Endothelial cell (in vitro differentiated cells): ENCODE data around the gene GPR135. TPM values are rescaled to one million over a fixed set of nuclear protein-coding genes. Genes with fewer than 3 reads are reported as not detected.

ENCODE experiments used
- DNase-seq: peaks from one replicate; pipeline ENCODE4 v3.0.0; 2021; ENCODE audit warnings: low spot score
- H3K27ac Mint-ChIP-seq: one replicate; pipeline ENCODE4 v1.8.0; 2021; ENCODE audit warnings: mixed read lengths, inconsistent platforms; ENCODE audit not compliant: unreplicated experiment
- H3K27me3 Mint-ChIP-seq: one replicate; pipeline ENCODE4 v1.8.0; 2021; ENCODE audit warnings: mild to moderate bottlenecking, moderate library complexity, mixed read lengths, inconsistent platforms; ENCODE audit not compliant: unreplicated experiment
- H3K36me3 Mint-ChIP-seq: one replicate; pipeline ENCODE4 v1.8.0; 2021; ENCODE audit warnings: mild to moderate bottlenecking, low read depth, mixed read lengths, inconsistent platforms; ENCODE audit not compliant: unreplicated experiment
- H3K4me1 Mint-ChIP-seq: one replicate; pipeline ENCODE4 v1.8.0; 2021; ENCODE audit warnings: mild to moderate bottlenecking, mixed read lengths, inconsistent platforms; ENCODE audit not compliant: unreplicated experiment
- H3K4me3 Mint-ChIP-seq: one replicate; pipeline ENCODE4 v1.8.0; 2021; ENCODE audit warnings: mild to moderate bottlenecking, mixed read lengths, inconsistent platforms; ENCODE audit not compliant: unreplicated experiment
- H3K9me3 Mint-ChIP-seq: one replicate; pipeline ENCODE4 v1.8.0; 2021; ENCODE audit warnings: mixed read lengths, inconsistent platforms; ENCODE audit not compliant: unreplicated experiment
- CTCF ChIP-seq: fragments of 200-600 bp; sonication (generic); IDR thresholded peaks from one replicate; pipeline ENCODE4 v1.5.0; 2021; ENCODE audit warnings: antibody characterized with exemption; ENCODE audit not compliant: unreplicated experiment
- total RNA-seq: library from RNA; stranded (reverse); fragmentation: NEBNext Ultra II Directional; extraction: Animal tissue kit (Norgen Biotek cat#: 25700); gene quantifications from one replicate; pipeline ENCODE4 v1.2.1, GENCODE V29; 2021; ENCODE audit not compliant: unreplicated experiment

GPR135 gene
- total RNA-seq, 1 donor from 2014 or later, result 1.5 TPM

DNA sequence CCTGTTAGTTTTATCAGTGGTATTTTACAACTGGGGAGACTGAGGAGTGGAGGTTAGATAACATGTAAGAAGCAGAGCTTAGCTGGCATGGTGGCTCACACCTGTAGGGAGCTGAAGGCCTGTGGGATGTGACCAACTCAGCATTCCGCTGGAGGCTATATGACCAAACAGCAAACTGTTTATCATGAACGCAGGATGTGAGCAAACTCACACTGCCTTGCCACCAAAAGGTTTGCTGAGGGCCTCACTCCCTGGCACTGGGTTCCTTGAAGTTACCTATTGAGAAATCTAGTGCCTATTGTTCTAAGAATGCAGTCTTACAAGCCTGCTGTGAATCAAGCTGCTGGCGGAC lies 42.5 kb upstream of the GPR135 start:
- Mint-ChIP-seq H3K27ac (no peak overlapping the region), H3K4me1 (no peaks in the 10 kb centered on the region), H3K27me3 (no peaks in the 10 kb centered on the region), H3K4me3 (no peak overlapping the region), H3K9me3 (no peaks in the 10 kb centered on the region), H3K36me3 (no peaks in the 10 kb centered on the region)
- TF ChIP-seq CTCF, result no peak
- DNase-seq, result no peak

- Mint-ChIP-seq H3K4me3 (no peak overlapping the region), H3K4me1 (no peaks in the 10 kb centered on the region), H3K27ac (no peak overlapping the region), H3K27me3 (no peaks in the 10 kb centered on the region), H3K9me3 (no peaks in the 10 kb centered on the region), H3K36me3 (no peaks in the 10 kb centered on the region)
- peak; percentile 83 for DNase-seq
- peak; percentile 76 for TF ChIP-seq CTCF
Measured at GRCh38 chr14:59507063-59507751, 42.0 kb upstream of the GPR135 start.

DNA sequence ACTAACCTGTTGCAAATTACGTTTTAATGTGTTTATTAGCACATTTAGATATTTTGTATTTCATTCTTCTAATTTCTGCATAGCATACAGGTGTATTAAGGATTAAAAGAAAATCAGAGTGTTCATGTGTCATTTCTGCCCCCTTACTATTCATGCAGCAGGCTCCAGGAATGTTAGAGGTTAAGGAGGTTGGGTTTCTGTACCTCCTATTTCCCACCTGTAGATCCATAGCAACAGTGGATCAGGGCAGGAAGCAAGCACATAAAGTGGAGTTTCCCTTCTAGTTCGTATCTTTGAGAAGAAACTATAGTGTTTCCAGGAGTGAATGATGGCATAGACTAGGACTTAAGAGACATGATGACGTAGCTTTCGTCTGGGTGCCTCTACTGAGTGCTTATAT lies 38.1 kb upstream of the GPR135 start:
- no peaks in the 10 kb centered on the region for H3K4me1 Mint-ChIP-seq
- H3K27me3 Mint-ChIP-seq, result no peaks in the 10 kb centered on the region
- no peaks in the 10 kb centered on the region for H3K9me3 Mint-ChIP-seq
- H3K4me3 Mint-ChIP-seq, result no peak overlapping the region
- H3K27ac Mint-ChIP-seq, result no peak overlapping the region
- H3K36me3 Mint-ChIP-seq, result no peaks in the 10 kb centered on the region
- no peak for DNase-seq
- TF ChIP-seq CTCF, result no peak

GRCh38 chr14:59500732-59501131 lies 35.6 kb upstream of the GPR135 start:
- Mint-ChIP-seq H3K4me1 (no peaks in the 10 kb centered on the region), H3K36me3 (peaks cover 5% of the 10 kb centered on the region), H3K4me3 (no peak overlapping the region), H3K27me3 (no peaks in the 10 kb centered on the region), H3K27ac (no peak overlapping the region), H3K9me3 (no peaks in the 10 kb centered on the region)
- no peak for TF ChIP-seq CTCF
- DNase-seq, result no peak

DNA sequence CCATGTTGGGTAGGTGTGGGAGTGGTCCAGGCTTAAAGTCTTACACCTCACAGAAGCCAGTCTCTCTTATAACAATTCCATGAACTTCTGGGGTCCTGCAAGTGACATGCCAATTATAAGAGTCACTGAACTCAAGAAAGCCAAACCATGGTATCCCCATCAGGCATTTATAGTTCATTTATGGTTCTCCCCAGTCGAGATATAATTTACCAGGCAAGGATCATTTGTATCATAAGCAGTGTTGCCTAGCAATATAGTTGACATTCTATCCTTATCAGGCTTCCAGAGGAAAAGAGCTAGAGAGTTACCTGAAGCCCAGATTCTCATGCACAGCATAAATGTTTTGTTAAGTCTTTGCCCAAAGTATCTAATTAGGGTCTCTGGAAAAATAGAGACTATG lies 27.2 kb upstream of the GPR135 start:
- DNase-seq, result no peak
- no peaks in the 10 kb centered on the region for H3K9me3 Mint-ChIP-seq
- H3K36me3 Mint-ChIP-seq, result peaks cover 30% of the 10 kb centered on the region
- peak overlapping the region; percentile 48 for H3K4me3 Mint-ChIP-seq
- peaks cover 1% of the 10 kb centered on the region for H3K27me3 Mint-ChIP-seq
- H3K27ac Mint-ChIP-seq, result no peak overlapping the region
- H3K4me1 Mint-ChIP-seq, result no peaks in the 10 kb centered on the region
- no peak for TF ChIP-seq CTCF
